Measurements from ENCODE around the gene C1orf210. TPM values are rescaled to one million over a fixed set of nuclear protein-coding genes. Genes with fewer than 3 reads are reported as not detected.

The C1orf210 gene
- total RNA-seq, 1 experiment from 2014 or later, result not detected

GRCh38 chr1:43271186-43272118 lies 13.9 kb downstream of the C1orf210 start:
- Histone ChIP-seq H3K9me3 (no peaks in the 10 kb centered on the region), H3K36me3 (no peaks in the 10 kb centered on the region), H3K27me3 (no peaks in the 10 kb centered on the region), H3K4me3 (no peak overlapping the region)
- DNase-seq, result no peak

- Histone ChIP-seq H3K9me3 (no peaks in the 10 kb centered on the region), H3K36me3 (no peaks in the 10 kb centered on the region), H3K27me3 (no peaks in the 10 kb centered on the region), H3K4me3 (no peak overlapping the region)
- no peak for DNase-seq
Observed at GRCh38 chr1:43270421-43271095, 14.8 kb downstream of the C1orf210 start.

- no peaks in the 10 kb centered on the region for H3K27me3 ChIP-seq
- H3K36me3 ChIP-seq, result no peaks in the 10 kb centered on the region
- H3K9me3 ChIP-seq, result no peaks in the 10 kb centered on the region
- DNase-seq, result no peak
- H3K4me3 ChIP-seq, result no peak within 1 kb of the TSS
Observed at GRCh38 chr1:43269627-43270375, 15.6 kb downstream of the C1orf210 start, which contains the start of gene TMEM125. Gene TMEM125 (plus strand): TSS chr1:43269983. CDS start chr1:43272723, 2,740 bp downstream.

- Histone ChIP-seq H3K4me3 (no peak overlapping the region), H3K36me3 (no peaks in the 10 kb centered on the region), H3K27me3 (no peaks in the 10 kb centered on the region), H3K9me3 (peaks cover 7% of the 10 kb centered on the region; the same call in 1 of the 2 replicates)
- DNase-seq, result no peak
Observed at GRCh38 chr1:43267818-43268425, 17.5 kb downstream of the C1orf210 start.

- Histone ChIP-seq H3K36me3 (no peaks in the 10 kb centered on the region), H3K27me3 (no peaks in the 10 kb centered on the region)
- no peak for DNase-seq
Observed at GRCh38 chr1:43267291-43267805, 18.0 kb downstream of the C1orf210 start.

GRCh38 chr1:43266881-43267280 lies 18.5 kb downstream of the C1orf210 start:
- Histone ChIP-seq H3K9me3 (peaks cover 7% of the 10 kb centered on the region; the same call in 1 of the 2 replicates), H3K4me3 (no peak overlapping the region), H3K27me3 (no peaks in the 10 kb centered on the region), H3K36me3 (no peaks in the 10 kb centered on the region)
- DNase-seq, result no peak

More at GRCh38 chr1:43267291-43267805, 18.0 kb downstream of the C1orf210 start:
- Histone ChIP-seq H3K9me3 (peaks cover 7% of the 10 kb centered on the region; the same call in 1 of the 2 replicates), H3K4me3 (no peak overlapping the region)

GRCh38 chr1:43265431-43265830 lies 19.9 kb downstream of the C1orf210 start:
- Histone ChIP-seq H3K36me3 (no peaks in the 10 kb centered on the region), H3K4me3 (no peak overlapping the region), H3K9me3 (peaks cover 9% of the 10 kb centered on the region; the same call in 1 of the 2 replicates), H3K27me3 (no peaks in the 10 kb centered on the region)
- DNase-seq, result no peak

GRCh38 chr1:43258370-43258769 lies 27.0 kb downstream of the C1orf210 start:
- Histone ChIP-seq H3K9me3 (peaks cover 13% of the 10 kb centered on the region; the same call in 1 of the 2 replicates), H3K36me3 (no peaks in the 10 kb centered on the region), H3K4me3 (no peak overlapping the region), H3K27me3 (no peaks in the 10 kb centered on the region)
- DNase-seq, result no peak

- DNase-seq, result no peak
- peaks cover 12% of the 10 kb centered on the region; the same call in 1 of the 2 replicates for H3K9me3 ChIP-seq
- no peak overlapping the region for H3K4me3 ChIP-seq
- no peaks in the 10 kb centered on the region for H3K36me3 ChIP-seq
- no peaks in the 10 kb centered on the region for H3K27me3 ChIP-seq
Observed at GRCh38 chr1:43256675-43257570, 28.5 kb downstream of the C1orf210 start.

GRCh38 chr1:43255438-43256210 lies 29.8 kb downstream of the C1orf210 start:
- Histone ChIP-seq H3K4me3 (no peak overlapping the region), H3K27me3 (no peaks in the 10 kb centered on the region), H3K9me3 (peaks cover 14% of the 10 kb centered on the region), H3K36me3 (no peaks in the 10 kb centered on the region)
- no peak for DNase-seq

GRCh38 chr1:43253876-43254275 lies 31.5 kb downstream of the C1orf210 start:
- Histone ChIP-seq H3K27me3 (no peaks in the 10 kb centered on the region), H3K4me3 (no peak overlapping the region), H3K36me3 (no peaks in the 10 kb centered on the region), H3K9me3 (peaks cover 14% of the 10 kb centered on the region)
- no peak for DNase-seq

- no peak for DNase-seq
- H3K27me3 ChIP-seq, result no peaks in the 10 kb centered on the region
- no peaks in the 10 kb centered on the region for H3K36me3 ChIP-seq
- no peak overlapping the region for H3K4me3 ChIP-seq
- H3K9me3 ChIP-seq, result peaks cover 8% of the 10 kb centered on the region
Observed at GRCh38 chr1:43253173-43253572, 32.2 kb downstream of the C1orf210 start.

- H3K9me3 ChIP-seq, result peaks cover 9% of the 10 kb centered on the region
- no peak for DNase-seq
- no peaks in the 10 kb centered on the region for H3K36me3 ChIP-seq
- H3K27me3 ChIP-seq, result no peaks in the 10 kb centered on the region
- no peak overlapping the region for H3K4me3 ChIP-seq
Observed at GRCh38 chr1:43252225-43252624, 33.2 kb downstream of the C1orf210 start.

GRCh38 chr1:43251024-43251423 lies 34.4 kb downstream of the C1orf210 start:
- Histone ChIP-seq H3K27me3 (no peaks in the 10 kb centered on the region), H3K9me3 (peaks cover 9% of the 10 kb centered on the region), H3K36me3 (no peaks in the 10 kb centered on the region), H3K4me3 (no peak overlapping the region)
- DNase-seq, result no peak

GRCh38 chr1:43250351-43250761 lies 35.0 kb downstream of the C1orf210 start:
- peaks cover 11% of the 10 kb centered on the region for H3K9me3 ChIP-seq
- no peaks in the 10 kb centered on the region for H3K36me3 ChIP-seq
- DNase-seq, result no peak
- H3K27me3 ChIP-seq, result no peaks in the 10 kb centered on the region
- no peak overlapping the region for H3K4me3 ChIP-seq
